ENCODE data around the gene SPRED1. TPM values are rescaled to one million over a fixed set of nuclear protein-coding genes. Genes with fewer than 3 reads are reported as not detected.

SPRED1 gene
- total RNA-seq, 1 experiment from 2014 or later: 29.6 TPM

- ATAC-seq: peak; percentile 66; the same call in 1 of the 2 replicates
Observed at GRCh38 chr15:38266247-38266986, 13.8 kb downstream of the SPRED1 start.

More at GRCh38 chr15:38266247-38266986, 13.8 kb downstream of the SPRED1 start:
- H3K27ac ChIP-seq (ENCODE audit: low read length): peak overlapping the region; percentile 20; the same call in 1 of the 2 replicates
- in situ Hi-C loops (cut with HindIII; ENCODE audit: low pct_unique_long_range_greater_than_20kb, low sequenced_read_pairs): no loop called here
- H3K4me3 ChIP-seq (ENCODE audit: low read depth in 2 of 2, low read length in 2 of 2): no peak overlapping the region
- no TSS peak for BruUV-seq (replicated peaks)
- H3K27me3 ChIP-seq (ENCODE audit: control insufficient read depth, insufficient read depth, low read length): no peaks in the 10 kb centered on the region
- intact Hi-C loops (cut with micrococcal nuclease; ENCODE audit: unreplicated experiment): no loop called here
- POLR2A ChIA-PET: no interaction called here
- no peaks in the 10 kb centered on the region; the same call in 1 of the 2 replicates for H3K9me3 ChIP-seq (ENCODE audit: control insufficient read depth, insufficient read depth, low read depth, low read length)
- TF ChIP-seq TCF7L2 (IDR thresholded peaks at IDR 0.05; ENCODE audit: low read depth, low read length) (no peak), SIN3A (IDR thresholded peaks at IDR 0.05; ENCODE audit: borderline replicate concordance, insufficient read depth, low read depth, low read length) (no peak), REST (IDR thresholded peaks at IDR 0.05; ENCODE audit: insufficient read depth in 1 of 2, low read depth in 2 of 2, low read length in 1 of 2) (no peak), CTCF (IDR thresholded peaks at IDR 0.05) (no peak), POLR2AphosphoS5 (IDR thresholded peaks at IDR 0.05; ENCODE audit: low read depth, low read length) (no peak)
- CTCF ChIA-PET: no interaction called here
- H3K4me1 ChIP-seq (ENCODE audit: control insufficient read depth, insufficient read depth, low read length): peaks cover 10% of the 10 kb centered on the region; the same call in 1 of the 2 replicates
- H3K36me3 ChIP-seq (ENCODE audit: control insufficient read depth, insufficient read depth, low read length): no peaks in the 10 kb centered on the region
- no peak for DNase-seq (ENCODE audit: low read depth, low spot score)

Measured in Panc1 (cell line).